ENCODE data around the gene CFTR. TPM values are rescaled to one million over a fixed set of nuclear protein-coding genes. Genes with fewer than 3 reads are reported as not detected.
A peak's percentile ranks its signal among the peaks of the same experiment; 100 is the strongest.

Gene CFTR
- total RNA-seq, 1 experiment from 2014 or later: 1.2 TPM

GRCh38 chr7:117716707-117717299, 237.0 kb downstream of the CFTR start:
- DNase-seq: no peak
- Histone ChIP-seq H3K4me2 (ENCODE audit: insufficient read depth, insufficient read length, low read length) (no peak overlapping the region), H4K20me1 (ENCODE audit: control insufficient read depth, insufficient read depth, insufficient read length) (no peaks in the 10 kb centered on the region), H3K79me1 (ENCODE audit: insufficient read depth, low read depth, low read length, poor library complexity, severe bottlenecking) (no peaks in the 10 kb centered on the region), H3K27ac (ENCODE audit: insufficient read length, low read depth, low read length) (no peak overlapping the region), H3K9ac (ENCODE audit: extremely low read depth, insufficient read length, low read length) (no peak overlapping the region), H3K14ac (ENCODE audit: insufficient read depth, low read length) (no peak overlapping the region), H3K27me3 (ENCODE audit: insufficient read depth, low read length) (no peaks in the 10 kb centered on the region), H3K79me2 (ENCODE audit: insufficient read depth, low read length) (no peaks in the 10 kb centered on the region), H4K91ac (ENCODE audit: insufficient read length, low read depth, low read length) (no peak overlapping the region), H4K8ac (replicated peaks; ENCODE audit: insufficient read length, low read depth, low read length) (no peak overlapping the region), H3K4me1 (ENCODE audit: insufficient read depth, low read length) (no peaks in the 10 kb centered on the region), H2AFZ (ENCODE audit: low read length) (no peak overlapping the region), H3K18ac (ENCODE audit: insufficient read length, low read depth, low read length) (no peak overlapping the region), H2BK20ac (ENCODE audit: low read depth, low read length, poor library complexity, severe bottlenecking) (no peak overlapping the region), H2AK5ac (ENCODE audit: insufficient read length, low read length) (no peak overlapping the region), H2BK5ac (ENCODE audit: insufficient read length, low read length) (no peak overlapping the region), H3T11ph (ENCODE audit: low read length) (no peak overlapping the region), H3K56ac (ENCODE audit: insufficient read length, low read depth, low read length) (no peak overlapping the region), H3K9me3 (ENCODE audit: control insufficient read depth, low read depth, low read length) (no peaks in the 10 kb centered on the region), H2BK15ac (ENCODE audit: low read depth, low read length) (no peak overlapping the region), H3K23ac (ENCODE audit: insufficient read length, low read depth, low read length) (no peak overlapping the region), H2BK12ac (ENCODE audit: insufficient read length, low read depth, low read length) (no peak overlapping the region), H2BK120ac (ENCODE audit: low read depth, low read length, poor library complexity, severe bottlenecking) (no peak overlapping the region), H3K23me2 (ENCODE audit: insufficient read length, low read depth, low read length, poor library complexity, severe bottlenecking) (no peaks in the 10 kb centered on the region), H3K4ac (ENCODE audit: low read depth, low read length) (no peak overlapping the region), H4K5ac (ENCODE audit: insufficient read length, low read depth, low read length) (no peak overlapping the region)
- Mint-ChIP-seq H3K4me1 (peaks cover 0 to 4% of the 10 kb centered on the region in 2 experiments; a peak in 2 of 4 replicates), H3K36me3 (ENCODE audit: insufficient read depth in 1 of 3, low read depth in 3 of 3) (peaks cover 4 to 53% (median 16%) of the 10 kb centered on the region in 3 experiments; a peak in 5 of 7 replicates), H3K27me3 (ENCODE audit: low read depth) (no peaks in the 10 kb centered on the region), H3K27ac (peak overlapping the region in 2 of 3 experiments; percentile 32 to 43; a peak in 1 of 7 replicates), H3K9me3 (no peaks in the 10 kb centered on the region), H3K4me3 (no peak overlapping the region)
- no CpG with 5 or more reads among the region's 5 CpGs for WGBS (ENCODE audit: extremely low coverage, insufficient read length, low lambda C conversion rate)
- no peak for TF ChIP-seq CTCF (conservative IDR thresholded peaks at IDR 0.05)
